BE2C (cell line): ENCODE data around the gene ATXN7L3B.

Experiments used
- DNase-seq: peaks from one replicate; pipeline ENCODE4 v3.0.0-alpha.2; 2020
- H3K27me3 ChIP-seq: fragments of 250-450 bp; sonication (Bioruptor Pico); 2 replicates; pipeline ENCODE4 v1.5.1; 2020; ENCODE audit warnings: mild to moderate bottlenecking
- H3K36me3 ChIP-seq: fragments of 250-450 bp; sonication (Bioruptor Pico); 2 replicates; pipeline ENCODE4 v1.5.1; 2020; ENCODE audit warnings: mild to moderate bottlenecking
- H3K4me1 ChIP-seq: fragments of 250-450 bp; sonication (Bioruptor Pico); 2 replicates; pipeline ENCODE4 v1.5.1; 2020
- H3K4me3 ChIP-seq: 2 replicates; pipeline ENCODE4 v1.5.1; 2011; ENCODE audit warnings: low read depth, low read length
- H3K9me3 ChIP-seq: fragments of 250-450 bp; sonication (Bioruptor Pico); 2 replicates; pipeline ENCODE4 v1.5.1; 2020
- TF ChIP-seq, protein P1 (sequence below): IDR thresholded peaks from 2 replicates; pipeline ENCODE4 v1.5.1; 2012; ENCODE audit warnings: mild to moderate bottlenecking, low read depth, low read length

ATXN7L3B gene

DNA sequence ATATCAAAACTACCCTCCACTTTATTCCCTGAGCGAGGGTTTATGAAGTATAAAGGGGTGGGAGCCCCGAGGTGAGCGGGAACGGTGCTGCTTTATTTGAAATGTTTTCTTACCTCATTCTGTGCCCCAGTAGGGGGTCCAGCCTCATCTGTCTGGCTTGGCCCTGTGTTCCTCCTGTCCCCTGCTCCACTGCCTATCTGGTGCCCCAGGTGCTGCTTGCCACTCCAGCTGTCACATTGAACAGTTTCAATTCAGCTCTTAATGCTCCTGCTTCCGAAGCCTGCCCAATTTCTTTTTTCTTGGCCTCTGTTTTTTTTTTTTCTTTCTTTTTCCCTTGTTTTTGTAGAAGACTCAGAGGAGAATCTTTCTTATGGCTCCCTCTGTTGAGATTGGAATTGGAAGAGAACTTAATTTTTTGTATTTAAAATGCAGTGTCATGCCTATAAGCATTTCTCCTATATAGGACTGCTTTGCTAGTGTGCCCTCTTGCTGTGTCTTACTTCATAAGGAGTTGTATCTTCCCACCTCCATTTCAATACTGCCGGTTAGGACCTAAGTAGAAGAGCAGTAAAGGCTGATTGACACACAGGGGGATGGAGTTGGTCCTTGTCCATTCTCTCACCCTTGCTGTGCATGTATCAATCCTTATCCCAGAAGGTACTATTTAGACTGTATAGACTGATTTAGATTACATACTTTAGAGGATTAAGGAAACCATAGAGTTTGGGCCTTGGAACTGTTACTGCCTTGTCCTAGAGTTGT lies 2.3 kb downstream of the ATXN7L3B start:
- Histone ChIP-seq H3K36me3 (peaks cover 24% of the 10 kb centered on the region), H3K9me3 (no peaks in the 10 kb centered on the region), H3K27me3 (no peaks in the 10 kb centered on the region), H3K4me1 (peaks cover 2% of the 10 kb centered on the region; the same call in 1 of the 2 replicates), H3K4me3 (peak overlapping the region; percentile 94)
- TF ChIP-seq, protein P1, sequence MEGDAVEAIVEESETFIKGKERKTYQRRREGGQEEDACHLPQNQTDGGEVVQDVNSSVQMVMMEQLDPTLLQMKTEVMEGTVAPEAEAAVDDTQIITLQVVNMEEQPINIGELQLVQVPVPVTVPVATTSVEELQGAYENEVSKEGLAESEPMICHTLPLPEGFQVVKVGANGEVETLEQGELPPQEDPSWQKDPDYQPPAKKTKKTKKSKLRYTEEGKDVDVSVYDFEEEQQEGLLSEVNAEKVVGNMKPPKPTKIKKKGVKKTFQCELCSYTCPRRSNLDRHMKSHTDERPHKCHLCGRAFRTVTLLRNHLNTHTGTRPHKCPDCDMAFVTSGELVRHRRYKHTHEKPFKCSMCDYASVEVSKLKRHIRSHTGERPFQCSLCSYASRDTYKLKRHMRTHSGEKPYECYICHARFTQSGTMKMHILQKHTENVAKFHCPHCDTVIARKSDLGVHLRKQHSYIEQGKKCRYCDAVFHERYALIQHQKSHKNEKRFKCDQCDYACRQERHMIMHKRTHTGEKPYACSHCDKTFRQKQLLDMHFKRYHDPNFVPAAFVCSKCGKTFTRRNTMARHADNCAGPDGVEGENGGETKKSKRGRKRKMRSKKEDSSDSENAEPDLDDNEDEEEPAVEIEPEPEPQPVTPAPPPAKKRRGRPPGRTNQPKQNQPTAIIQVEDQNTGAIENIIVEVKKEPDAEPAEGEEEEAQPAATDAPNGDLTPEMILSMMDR = no peak
- DNase-seq = no peak

DNA sequence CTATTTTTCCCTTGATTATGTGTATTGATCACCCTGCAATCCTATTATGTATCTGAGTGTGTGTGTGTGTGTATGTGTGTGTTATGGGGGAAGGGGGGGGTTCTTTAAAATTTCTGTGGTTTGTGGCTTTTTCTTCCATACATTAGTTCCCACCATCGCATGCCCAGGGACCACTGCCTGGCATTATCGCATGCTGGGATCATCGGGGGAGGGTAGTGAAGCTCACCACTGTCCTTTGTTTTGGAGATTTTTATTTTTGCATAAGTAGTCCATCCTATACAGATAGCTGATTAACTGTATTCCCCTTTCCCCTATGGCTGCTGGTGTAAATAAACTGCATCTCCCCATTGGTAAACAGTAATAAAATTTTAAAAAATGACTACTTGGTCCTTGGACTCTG lies 3.4 kb downstream of the ATXN7L3B start:
- H3K27me3 ChIP-seq = no peaks in the 10 kb centered on the region
- DNase-seq = no peak
- H3K9me3 ChIP-seq = no peaks in the 10 kb centered on the region
- H3K4me3 ChIP-seq = no peak overlapping the region
- H3K4me1 ChIP-seq = peaks cover 2% of the 10 kb centered on the region; the same call in 1 of the 2 replicates
- peaks cover 24% of the 10 kb centered on the region for H3K36me3 ChIP-seq
- TF ChIP-seq, protein P1 = no peak

DNA sequence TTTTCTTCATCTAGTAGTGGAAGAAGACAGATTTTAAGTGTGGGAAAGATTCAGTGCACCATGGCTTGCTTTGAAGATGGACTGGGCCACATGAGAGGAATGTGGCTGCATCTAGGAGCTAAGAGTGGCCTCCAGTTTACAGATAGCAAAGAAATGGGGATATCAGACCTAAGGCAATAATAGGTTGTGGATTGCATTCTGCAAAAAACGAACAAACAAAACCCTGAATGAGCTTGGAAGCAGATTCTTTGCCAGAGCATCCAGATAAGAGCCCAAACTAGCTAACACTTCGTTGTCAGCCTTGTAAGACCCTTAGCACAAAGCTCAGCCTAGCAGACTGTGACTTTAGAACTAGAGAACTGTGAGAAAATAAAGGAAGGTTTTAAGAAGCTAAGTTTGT lies 9.6 kb downstream of the ATXN7L3B start:
- Histone ChIP-seq H3K4me3 (no peak overlapping the region), H3K36me3 (no peaks in the 10 kb centered on the region), H3K27me3 (no peaks in the 10 kb centered on the region), H3K4me1 (peaks cover 7% of the 10 kb centered on the region), H3K9me3 (no peaks in the 10 kb centered on the region)
- no peak for DNase-seq
- TF ChIP-seq, protein P1 = no peak

DNA sequence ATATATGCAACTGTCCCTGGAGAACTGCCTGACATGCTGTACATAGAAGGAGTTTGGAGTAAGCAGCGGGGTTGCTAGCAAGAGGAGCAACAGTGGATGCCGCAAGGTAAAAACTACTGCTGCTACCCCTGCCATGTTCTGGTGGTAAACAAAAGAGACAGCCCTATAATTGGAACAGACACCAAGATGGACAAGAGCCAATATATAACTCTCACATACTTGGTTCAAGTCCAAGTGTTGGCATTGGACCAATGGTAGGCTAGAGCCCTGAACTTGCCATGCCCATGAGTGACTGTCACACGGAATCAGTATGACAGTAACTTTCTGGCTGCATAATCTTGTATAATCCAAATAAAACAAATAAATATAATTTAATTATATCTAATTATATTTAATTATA lies 13.7 kb downstream of the ATXN7L3B start:
- no peaks in the 10 kb centered on the region for H3K36me3 ChIP-seq
- H3K4me3 ChIP-seq = no peak overlapping the region
- peaks cover 7% of the 10 kb centered on the region for H3K4me1 ChIP-seq
- no peaks in the 10 kb centered on the region for H3K9me3 ChIP-seq
- TF ChIP-seq, protein P1 = no peak
- DNase-seq = peak; percentile 65
- H3K27me3 ChIP-seq = no peaks in the 10 kb centered on the region

DNA sequence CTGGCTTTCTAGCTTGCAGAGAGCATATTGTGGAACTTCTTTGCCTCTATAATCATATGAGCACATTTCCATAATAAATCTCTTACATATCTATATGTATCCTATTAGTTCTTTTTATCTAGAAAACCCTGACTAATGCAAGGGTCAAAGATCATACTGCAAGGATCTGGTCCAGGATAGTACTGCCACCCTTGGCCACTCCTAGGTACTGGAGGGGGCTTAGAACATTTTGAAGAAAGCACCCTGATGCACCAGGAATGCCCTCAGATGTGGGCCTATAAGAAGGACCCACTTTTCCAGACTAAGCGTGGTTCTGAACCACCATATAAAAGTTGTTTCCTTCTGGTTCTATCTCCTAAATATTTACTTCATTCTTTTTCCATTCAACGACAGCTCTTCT lies 14.6 kb downstream of the ATXN7L3B start:
- H3K36me3 ChIP-seq = no peaks in the 10 kb centered on the region
- TF ChIP-seq, protein P1 = peak; percentile 24; the same call in 1 of the 2 replicates
- DNase-seq = no peak
- peaks cover 7% of the 10 kb centered on the region for H3K4me1 ChIP-seq
- H3K4me3 ChIP-seq = no peak overlapping the region
- H3K9me3 ChIP-seq = no peaks in the 10 kb centered on the region
- H3K27me3 ChIP-seq = no peaks in the 10 kb centered on the region

DNA sequence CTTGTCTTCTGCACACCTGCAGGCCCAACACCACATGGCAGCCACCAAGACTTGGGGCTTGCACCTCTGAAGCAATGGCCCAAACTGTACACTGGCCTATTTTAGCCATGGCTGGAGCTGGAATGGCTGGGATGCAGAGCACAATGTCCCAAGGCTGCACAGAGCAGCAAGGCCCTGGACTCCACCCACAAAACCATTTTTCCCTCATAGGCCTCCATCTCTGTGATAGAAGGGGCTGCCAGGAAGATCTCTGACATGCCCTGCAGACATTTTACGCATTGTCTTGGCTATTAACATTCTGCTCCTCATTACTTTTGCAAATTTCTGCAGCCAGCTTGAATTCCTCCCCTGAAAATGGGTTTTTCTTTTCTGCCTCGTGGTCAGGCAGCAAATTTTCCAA lies 22.1 kb downstream of the ATXN7L3B start:
- Histone ChIP-seq H3K27me3 (no peaks in the 10 kb centered on the region), H3K9me3 (no peaks in the 10 kb centered on the region), H3K36me3 (no peaks in the 10 kb centered on the region), H3K4me3 (no peak overlapping the region), H3K4me1 (no peaks in the 10 kb centered on the region)
- no peak for DNase-seq
- TF ChIP-seq, protein P1 = no peak
